HG03460 (cell line): ENCODE data around the gene MAGI3.

ENCODE experiments used
- ATAC-seq: cut with Tn5 transposase; IDR thresholded peaks from one replicate; pipeline ENCODE4 v1.9.1; 2021; ENCODE audit not compliant: unreplicated experiment

The MAGI3 gene

DNA sequence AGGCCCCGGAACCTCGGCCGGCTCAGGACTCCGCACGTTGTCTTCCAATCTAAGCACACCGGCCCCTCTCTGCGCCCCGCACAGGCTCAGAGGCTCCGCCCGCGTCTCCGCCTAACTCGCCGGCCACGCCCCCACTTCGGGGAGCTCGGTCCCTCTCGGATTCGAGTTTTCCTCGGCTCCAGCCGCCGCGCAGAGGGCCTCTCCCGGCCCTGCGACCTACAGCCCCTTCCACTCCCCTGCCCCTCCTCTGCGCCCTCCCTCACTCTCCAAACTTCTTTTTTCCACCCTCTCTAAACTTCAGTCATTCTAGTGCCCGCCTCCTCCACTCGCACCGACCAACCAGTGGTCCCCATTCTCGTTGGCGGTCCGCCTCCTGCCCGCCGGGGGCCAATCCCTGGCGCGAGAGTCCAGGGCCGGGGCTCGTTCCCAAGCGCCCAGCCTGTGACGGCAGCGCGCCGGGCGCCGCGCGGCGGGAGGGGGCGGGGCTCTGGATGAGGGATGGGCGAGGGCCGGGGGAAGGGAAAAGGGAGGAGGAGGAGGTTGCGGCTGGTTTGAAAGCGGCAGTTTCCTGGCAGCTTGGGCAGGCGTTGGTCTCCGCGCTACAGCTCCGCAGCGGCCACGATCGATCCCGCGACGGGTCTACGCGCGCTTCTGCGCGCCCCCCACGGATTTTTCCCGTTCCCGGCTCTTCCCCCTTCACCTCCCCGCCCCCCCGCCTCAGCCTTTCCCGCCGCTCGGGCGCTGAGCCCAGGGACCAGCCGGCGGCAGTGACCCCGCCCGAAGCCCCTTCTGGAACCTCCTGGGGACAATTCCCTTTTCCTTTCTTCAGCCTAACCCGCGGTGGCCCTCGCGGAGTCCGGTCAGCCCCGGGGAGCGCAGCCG is at the start of gene MAGI3:
TSS of gene MAGI3 (plus strand) at position 563 of the 882 bp plus-strand sequence. CDS start 519 bp downstream, outside the sequence.
- ATAC-seq, result peak; percentile 99

- ATAC-seq, result no peak
Measured at GRCh38 chr1:113353580-113353979, 36.7 kb upstream of the MAGI3 start.

DNA sequence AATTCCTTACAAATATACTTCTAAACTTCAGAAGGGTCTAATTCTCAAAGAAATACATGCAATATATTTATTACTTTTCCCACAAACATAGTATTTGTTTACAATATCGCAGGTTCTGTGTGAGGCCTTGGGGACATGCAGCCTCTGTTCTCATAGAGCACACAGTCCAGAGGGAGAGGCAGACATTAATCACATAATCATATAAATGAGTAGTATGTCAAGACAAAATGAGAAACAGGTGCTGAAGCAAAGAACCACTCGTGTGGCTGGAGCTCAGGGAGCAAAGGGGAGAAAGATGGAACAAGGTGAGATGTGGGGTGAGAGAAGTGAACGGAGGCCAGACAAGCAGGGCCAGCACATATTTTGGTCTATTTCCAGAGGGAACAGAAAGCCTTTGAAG is 26.4 kb upstream of the MAGI3 start:
- no peak for ATAC-seq

GRCh38 chr1:113369040-113369439 is 21.3 kb upstream of the MAGI3 start:
- no peak for ATAC-seq

GRCh38 chr1:113369699-113370098 is 20.6 kb upstream of the MAGI3 start:
- no peak for ATAC-seq

DNA sequence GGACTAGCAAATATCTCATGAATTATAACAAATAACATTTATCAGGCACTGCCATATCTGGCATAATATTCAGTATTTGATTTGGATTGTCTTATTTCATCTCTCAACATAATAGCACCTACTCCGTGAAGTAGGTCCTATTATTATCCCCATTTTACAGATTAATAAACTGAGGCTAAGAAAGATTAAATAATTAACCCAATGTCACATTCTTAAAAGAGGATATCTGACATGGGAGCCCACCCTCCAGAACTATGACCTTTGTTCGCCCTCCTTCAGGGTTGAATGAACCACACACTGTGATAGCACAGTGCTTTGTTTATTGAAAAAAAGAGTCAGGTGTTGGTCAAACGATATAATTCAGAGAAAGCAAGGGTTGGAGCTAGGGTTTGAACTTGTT is 19.4 kb upstream of the MAGI3 start:
- no peak for ATAC-seq

- ATAC-seq, result no peak
Measured at GRCh38 chr1:113372546-113372945, 17.8 kb upstream of the MAGI3 start.

DNA sequence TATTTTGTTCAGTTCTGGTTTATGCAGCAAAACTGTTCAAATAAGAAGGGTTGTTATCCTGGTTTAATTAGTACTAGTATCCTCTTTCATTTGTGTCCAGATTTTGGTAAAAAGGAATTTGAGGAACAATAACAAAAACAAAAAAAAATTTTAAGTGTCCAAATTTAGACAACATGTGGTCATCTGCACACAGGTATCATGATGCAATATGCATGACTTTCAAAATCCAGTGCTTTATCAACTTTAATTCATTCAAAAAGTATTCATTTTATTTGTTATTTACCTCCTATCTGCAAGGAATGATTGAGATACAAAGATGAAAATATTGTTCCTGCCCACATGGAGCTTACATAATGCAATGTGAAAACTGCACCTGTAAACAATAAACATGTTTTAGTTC is 16.7 kb upstream of the MAGI3 start:
- no peak for ATAC-seq

DNA sequence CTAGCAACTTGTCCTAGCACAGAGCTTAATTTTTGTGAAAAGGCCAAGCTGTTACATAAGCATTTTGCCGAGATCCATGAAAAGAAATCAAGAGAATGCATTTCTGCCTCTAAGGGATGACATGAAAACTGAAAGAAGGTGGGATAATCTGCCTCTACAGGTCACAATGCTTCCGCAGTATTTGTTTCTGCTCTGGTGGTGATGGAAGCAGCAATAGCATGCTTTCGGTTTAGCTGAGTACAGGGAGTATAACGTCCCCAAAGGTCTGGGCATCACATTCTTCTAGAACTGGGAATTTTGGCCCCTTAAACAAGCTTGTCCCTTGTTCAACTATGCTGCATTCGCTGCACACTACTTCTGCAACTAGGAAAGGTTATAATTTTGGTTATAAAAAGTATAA is 14.4 kb upstream of the MAGI3 start:
- no peak for ATAC-seq

DNA sequence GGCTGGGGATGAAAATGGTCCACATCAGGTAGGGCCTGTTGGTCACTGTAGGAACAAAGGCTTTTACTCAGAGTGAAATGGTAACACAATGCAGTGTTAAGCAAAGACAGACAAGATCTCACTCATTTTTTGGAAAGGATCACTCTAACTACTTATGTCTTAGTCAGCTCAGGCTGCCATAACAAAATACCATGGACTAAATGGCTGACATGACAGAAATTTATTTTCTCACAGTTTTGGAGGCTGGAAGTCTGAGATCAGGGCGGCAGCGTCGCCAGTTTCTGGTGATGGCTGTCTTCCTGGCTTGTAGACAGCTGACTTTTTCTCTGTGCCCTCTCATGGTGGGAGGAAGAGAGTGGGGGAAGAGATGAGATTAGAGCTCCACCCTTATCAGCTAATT is 10.2 kb upstream of the MAGI3 start:
- no peak for ATAC-seq

DNA sequence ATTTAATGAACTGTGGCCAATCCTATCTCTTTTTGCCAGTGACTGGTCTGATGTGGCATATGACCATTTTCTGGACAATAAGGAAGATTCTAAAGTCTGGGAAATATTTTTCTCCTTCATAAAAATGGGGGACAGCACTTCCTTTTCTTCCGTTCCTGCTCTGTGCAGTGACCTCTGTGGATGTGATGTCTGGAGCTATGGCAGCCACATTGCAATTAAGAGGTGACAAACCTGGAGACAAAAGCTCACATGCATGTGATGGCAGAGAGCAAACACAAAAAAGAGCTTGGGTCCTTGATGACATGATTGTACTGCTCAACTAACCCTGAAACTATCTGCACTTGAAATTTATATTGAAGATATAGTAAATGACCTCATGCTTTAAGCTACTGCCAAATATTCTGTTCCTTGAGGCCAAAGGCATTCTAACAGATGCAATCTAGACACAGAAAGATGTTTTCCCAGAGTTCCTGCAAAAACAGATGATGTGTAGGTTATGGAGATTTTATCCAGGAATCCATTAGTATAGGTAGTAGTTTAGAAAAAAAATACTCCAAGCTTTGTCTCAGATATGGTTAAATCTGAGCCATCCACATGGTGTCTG is 2.2 kb upstream of the MAGI3 start:
- ATAC-seq, result no peak

- no peak for ATAC-seq
Measured at GRCh38 chr1:113388621-113389358, 1.5 kb upstream of the MAGI3 start.

DNA sequence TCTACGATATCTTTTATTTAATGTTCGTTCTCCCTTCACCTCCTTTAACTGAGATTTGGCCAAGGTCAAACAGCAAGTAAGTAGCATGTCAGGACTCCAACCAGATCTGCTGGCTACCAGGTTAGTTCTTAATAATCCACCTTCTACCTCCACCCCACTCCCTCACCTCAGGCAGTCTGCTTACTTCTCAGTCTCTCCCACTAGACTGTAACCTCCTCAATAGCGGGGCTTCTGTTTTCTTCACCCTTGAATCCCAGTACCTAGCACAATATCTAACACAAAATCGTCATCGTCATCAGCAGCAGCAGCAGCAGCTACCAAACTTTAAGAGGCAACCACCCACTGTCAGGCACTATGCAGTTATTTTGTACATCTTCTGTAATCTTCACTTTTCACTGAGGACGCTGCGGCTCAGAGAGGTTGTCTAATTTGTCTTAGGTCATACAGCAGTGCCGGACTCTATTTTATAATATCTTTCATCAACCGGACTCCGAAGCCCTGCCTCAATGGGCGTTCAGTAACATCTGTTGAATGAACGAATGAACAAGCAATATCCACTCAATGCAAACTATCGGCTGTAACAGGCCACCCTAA is 859 bp upstream of the MAGI3 start:
- ATAC-seq, result no peak

DNA sequence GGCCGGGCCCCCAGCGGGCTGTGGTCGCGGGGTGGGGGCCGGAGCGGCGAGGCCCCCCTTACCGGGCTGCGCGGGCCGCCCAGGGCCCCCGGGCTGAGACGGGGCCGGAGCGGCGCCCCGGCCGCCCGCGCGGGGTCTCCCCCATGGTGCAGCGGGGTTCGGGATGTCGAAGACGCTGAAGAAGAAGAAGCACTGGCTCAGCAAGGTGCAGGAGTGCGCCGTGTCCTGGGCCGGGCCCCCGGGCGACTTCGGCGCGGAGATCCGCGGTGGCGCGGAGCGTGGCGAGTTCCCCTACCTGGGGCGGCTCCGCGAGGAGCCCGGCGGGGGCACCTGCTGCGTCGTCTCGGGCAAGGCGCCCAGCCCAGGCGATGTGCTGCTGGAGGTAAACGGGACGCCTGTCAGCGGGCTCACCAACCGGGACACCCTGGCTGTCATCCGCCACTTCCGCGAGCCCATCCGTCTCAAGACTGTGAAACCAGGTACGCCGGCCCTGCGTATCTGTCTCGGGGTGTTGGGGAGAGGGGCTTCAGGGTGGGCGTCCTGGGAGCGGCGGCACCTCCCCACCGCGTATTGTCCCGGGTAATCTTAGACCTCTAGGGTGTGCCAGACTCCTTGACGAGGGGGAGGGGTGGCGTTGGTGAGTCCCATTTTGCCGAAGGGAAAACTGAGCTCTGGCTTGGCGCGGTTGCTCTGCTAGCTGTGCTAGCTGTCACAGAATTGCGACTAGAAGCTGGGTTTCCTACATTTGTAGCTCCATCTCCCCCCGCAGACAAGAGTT is 745 bp downstream of the MAGI3 start:
- no peak for ATAC-seq

- no peak for ATAC-seq
Measured at GRCh38 chr1:113391649-113392271, 1.4 kb downstream of the MAGI3 start.

GRCh38 chr1:113392541-113393128 is 2.3 kb downstream of the MAGI3 start:
- ATAC-seq, result no peak

DNA sequence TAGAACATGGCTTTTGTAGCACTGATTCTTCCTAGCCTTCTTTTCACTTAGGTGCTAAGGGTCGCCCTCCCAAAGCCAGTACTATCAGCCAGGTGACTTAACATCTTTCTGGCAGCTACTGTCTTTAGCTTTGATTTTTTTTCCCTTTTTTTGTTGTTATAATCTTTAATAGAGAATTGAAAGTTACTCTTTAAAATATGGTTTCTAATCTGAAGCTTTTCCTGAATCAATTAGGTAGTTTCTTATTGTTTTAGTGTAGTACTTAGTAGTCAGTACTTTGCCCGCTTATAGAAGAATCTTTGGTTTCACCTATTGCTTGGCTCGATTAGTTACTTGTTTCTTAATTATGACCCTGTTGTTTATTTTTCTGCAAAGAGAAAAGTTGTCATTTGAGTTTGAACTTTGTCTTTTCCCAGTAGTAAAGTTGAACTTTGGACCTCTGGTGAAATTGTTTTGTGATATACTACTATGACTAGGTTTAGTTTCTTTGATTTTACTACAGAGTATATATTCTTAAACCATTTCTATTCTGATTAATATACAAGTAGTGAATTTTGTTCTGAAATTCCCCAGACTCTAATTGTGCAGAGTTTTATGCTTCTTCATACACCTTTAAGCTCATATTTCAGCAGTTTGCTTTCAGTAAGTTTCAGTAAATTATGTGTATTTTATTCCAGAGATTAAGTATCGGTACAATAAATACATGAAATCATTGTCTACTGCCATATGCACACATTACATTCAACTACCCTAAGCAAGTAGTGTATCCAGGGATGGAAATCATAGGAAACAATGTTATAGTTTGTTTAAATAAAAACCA is 3.9 kb downstream of the MAGI3 start:
- no peak for ATAC-seq

GRCh38 chr1:113394863-113395259 is 4.5 kb downstream of the MAGI3 start:
- ATAC-seq, result no peak

DNA sequence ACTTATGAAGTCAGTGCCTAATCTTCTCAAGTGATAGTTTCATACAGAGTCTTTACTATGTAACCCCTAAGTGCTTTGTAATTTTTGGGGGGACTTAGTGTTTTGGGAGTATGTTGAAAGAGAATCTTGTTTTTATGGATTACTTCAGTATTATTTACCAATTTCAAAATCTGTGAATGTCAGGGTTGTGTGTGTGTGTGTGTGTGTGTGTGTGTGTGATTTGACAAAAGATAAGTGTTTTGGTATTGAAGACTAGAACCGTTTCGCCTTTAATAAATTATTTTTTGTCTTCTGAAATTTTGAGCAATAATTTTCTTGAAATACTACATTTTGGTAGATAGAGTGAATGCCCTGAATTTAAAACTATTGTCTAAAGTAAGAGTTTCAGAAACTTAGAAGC is 5.8 kb downstream of the MAGI3 start:
- no peak for ATAC-seq
